ENCODE measurements around the gene STK11.

Gene STK11

GRCh38 chr19:1275260-1275975 is 69.8 kb downstream of the STK11 start, which contains the start of gene FAM174C:
Gene FAM174C, plus strand, starts transcription at chr19:1275530. Its CDS starts 20 bp downstream, at chr19:1275550.
- peak; percentile 98 for DNase-seq

GRCh38 chr19:1275976-1276627 is 70.5 kb downstream of the STK11 start:
- no peak for DNase-seq

GRCh38 chr19:1276628-1277022 is 71.0 kb downstream of the STK11 start:
- DNase-seq = no peak

GRCh38 chr19:1277061-1277460 is 71.5 kb downstream of the STK11 start:
- DNase-seq = no peak

Measured in NK-92 treated with Interleukin-12 subunit alpha and Interleukin-12 subunit beta, amount 100 ng/mL, for 24 hours (cell line).